HG03060 (cell line): ENCODE results near the gene DAAM2.

Source experiments
- ATAC-seq: cut with Tn5 transposase; IDR thresholded peaks from one replicate; pipeline ENCODE4 v1.9.1; 2021; ENCODE audit warnings: low read depth, moderate number of reproducible peaks; ENCODE audit not compliant: unreplicated experiment

The DAAM2 gene

GRCh38 chr6:39791850-39792539 lies at the start of gene DAAM2:
Gene DAAM2 (plus strand): TSS chr6:39792376. CDS start chr6:39856303, 63,927 bp downstream.
- ATAC-seq = no peak

GRCh38 chr6:39746795-39747194 lies 45.4 kb upstream of the DAAM2 start:
- no peak for ATAC-seq

GRCh38 chr6:39752835-39753724 lies 39.1 kb upstream of the DAAM2 start:
- ATAC-seq = no peak

- ATAC-seq = no peak
These were observed 38.5 kb upstream of the DAAM2 start for GRCh38 chr6:39753725-39754045.

GRCh38 chr6:39754514-39755115 lies 37.6 kb upstream of the DAAM2 start:
- ATAC-seq = no peak

GRCh38 chr6:39755231-39755630 lies 36.9 kb upstream of the DAAM2 start:
- no peak for ATAC-seq

GRCh38 chr6:39756582-39756981 lies 35.6 kb upstream of the DAAM2 start:
- no peak for ATAC-seq

GRCh38 chr6:39758905-39759605 lies 33.1 kb upstream of the DAAM2 start:
- no peak for ATAC-seq

GRCh38 chr6:39760226-39760952 lies 31.8 kb upstream of the DAAM2 start:
- ATAC-seq = no peak

GRCh38 chr6:39765508-39766065 lies 26.6 kb upstream of the DAAM2 start:
- ATAC-seq = no peak

GRCh38 chr6:39769012-39769411 lies 23.2 kb upstream of the DAAM2 start:
- ATAC-seq = no peak

GRCh38 chr6:39770446-39770845 lies 21.7 kb upstream of the DAAM2 start:
- ATAC-seq = no peak

GRCh38 chr6:39772559-39773273 lies 19.5 kb upstream of the DAAM2 start:
- ATAC-seq = no peak

- ATAC-seq = no peak
These were observed 18.4 kb upstream of the DAAM2 start for GRCh38 chr6:39773782-39774181.

GRCh38 chr6:39776581-39776980 lies 15.6 kb upstream of the DAAM2 start:
- ATAC-seq = no peak

- no peak for ATAC-seq
These were observed 15.0 kb upstream of the DAAM2 start for GRCh38 chr6:39777218-39777617.

- ATAC-seq = no peak
These were observed 14.5 kb upstream of the DAAM2 start for GRCh38 chr6:39777661-39778060.

- no peak for ATAC-seq
These were observed 13.5 kb upstream of the DAAM2 start for GRCh38 chr6:39778581-39779255.

- ATAC-seq = no peak
These were observed 6.9 kb upstream of the DAAM2 start for GRCh38 chr6:39785281-39785680.
